ENCODE results near the gene ALG9.
"Not testable (repeated sequence)": the region's sequence is repeated elsewhere in the genome, so short reads cannot be mapped to it uniquely, and the experiment has no call there.

Gene ALG9, protein sequence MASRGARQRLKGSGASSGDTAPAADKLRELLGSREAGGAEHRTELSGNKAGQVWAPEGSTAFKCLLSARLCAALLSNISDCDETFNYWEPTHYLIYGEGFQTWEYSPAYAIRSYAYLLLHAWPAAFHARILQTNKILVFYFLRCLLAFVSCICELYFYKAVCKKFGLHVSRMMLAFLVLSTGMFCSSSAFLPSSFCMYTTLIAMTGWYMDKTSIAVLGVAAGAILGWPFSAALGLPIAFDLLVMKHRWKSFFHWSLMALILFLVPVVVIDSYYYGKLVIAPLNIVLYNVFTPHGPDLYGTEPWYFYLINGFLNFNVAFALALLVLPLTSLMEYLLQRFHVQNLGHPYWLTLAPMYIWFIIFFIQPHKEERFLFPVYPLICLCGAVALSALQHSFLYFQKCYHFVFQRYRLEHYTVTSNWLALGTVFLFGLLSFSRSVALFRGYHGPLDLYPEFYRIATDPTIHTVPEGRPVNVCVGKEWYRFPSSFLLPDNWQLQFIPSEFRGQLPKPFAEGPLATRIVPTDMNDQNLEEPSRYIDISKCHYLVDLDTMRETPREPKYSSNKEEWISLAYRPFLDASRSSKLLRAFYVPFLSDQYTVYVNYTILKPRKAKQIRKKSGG

GRCh38 chr11:111870886-111871692, at the start of gene ALG9:
Gene ALG9 (minus strand): TSS chr11:111871581. CDS start chr11:111871482, 99 bp downstream.
- peak; percentile 73 to 77 for DNase-seq (ENCODE audit: low read depth in 2 of 2)

- no peak for DNase-seq (ENCODE audit: low read depth in 2 of 2)
Measured at GRCh38 chr11:111920908-111921307, 49.5 kb upstream of the ALG9 start.

DNA sequence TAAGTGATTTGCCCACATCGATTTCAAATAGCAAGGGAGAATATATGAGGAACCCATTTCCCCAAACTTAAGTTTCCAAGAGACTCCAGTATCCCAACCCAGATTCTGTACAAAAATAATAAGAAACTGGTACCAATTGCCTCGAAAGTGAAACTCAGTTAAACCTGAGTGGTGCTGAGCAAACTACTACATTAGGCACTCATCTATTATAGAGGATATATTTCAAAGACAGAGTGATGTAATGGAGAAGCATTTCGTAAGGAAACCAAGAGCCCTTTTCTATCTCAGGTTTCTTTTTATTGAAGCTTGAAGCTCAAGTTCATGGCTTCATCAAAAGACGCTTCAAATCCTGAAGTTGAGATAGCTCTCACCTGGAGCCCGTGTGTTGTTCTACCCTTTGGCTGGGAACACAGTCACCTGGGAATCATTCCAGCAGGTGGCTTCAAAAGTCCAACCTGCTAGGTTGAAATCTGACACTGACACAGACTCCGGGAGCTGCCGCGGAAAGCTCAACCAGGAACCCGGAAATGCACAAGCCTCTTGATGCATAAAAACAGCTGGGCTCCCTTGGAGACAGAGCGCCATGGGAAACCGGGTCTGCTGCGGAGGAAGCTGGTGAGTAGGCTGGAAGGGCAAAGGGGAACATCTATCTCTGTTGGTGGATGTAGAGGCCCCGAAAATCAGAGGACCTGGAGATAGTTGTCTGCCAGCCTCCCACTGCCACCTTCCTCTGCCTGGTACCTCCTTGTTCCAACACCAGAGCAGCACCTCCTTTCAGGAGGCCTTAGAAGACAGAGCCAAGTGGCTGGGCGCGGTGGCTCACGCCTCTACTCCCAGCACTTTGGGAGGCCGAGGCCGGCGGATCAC, 47.2 kb upstream of the ALG9 start, which contains the start of gene C11orf52:
C11orf52 (plus strand) TSS at position 524 of the 867 bp plus-strand sequence; CDS start at position 584, 60 bp downstream.
- no peak for DNase-seq (ENCODE audit: low read depth in 2 of 2)

DNA sequence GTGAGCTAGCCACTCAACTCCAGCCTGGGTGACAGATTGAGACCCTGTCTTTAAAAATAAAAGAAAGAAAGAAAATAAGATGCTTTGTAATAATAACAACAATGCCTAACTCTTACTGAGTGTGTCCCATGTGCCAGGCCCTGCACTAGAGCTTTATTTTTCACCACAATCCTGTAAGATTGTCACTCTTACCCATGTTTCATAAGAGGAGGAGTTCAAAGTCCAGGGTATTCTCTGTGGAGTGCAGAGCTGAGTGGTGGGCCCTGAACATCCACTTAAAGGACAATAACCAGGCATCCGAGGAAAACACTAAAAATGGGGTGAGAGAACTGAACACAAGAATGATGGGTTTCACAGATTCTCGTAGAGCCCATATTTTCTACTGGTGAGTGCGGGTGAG, 46.4 kb upstream of the ALG9 start:
- DNase-seq (ENCODE audit: low read depth in 2 of 2), result no peak

DNA sequence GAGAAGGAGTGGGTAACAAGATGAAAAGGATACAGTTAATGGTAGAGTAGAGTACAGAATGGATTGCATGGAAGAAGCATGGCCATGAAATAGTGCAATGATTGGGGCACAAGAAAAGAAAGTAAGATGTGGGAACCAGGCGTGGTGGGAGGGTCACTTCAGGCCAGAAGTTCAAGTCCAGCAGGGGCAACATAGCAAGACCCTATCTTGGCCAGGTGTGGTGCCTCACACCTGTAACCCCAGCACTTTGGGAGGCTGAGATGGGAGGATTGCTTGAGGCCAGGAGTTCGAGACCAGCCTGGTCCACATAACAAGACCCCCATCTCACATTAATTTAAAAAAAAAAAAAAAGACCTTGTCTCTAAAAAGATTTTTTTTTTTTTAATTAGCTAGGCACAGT, 45.9 kb upstream of the ALG9 start:
- no peak for DNase-seq (ENCODE audit: low read depth in 2 of 2)

DNA sequence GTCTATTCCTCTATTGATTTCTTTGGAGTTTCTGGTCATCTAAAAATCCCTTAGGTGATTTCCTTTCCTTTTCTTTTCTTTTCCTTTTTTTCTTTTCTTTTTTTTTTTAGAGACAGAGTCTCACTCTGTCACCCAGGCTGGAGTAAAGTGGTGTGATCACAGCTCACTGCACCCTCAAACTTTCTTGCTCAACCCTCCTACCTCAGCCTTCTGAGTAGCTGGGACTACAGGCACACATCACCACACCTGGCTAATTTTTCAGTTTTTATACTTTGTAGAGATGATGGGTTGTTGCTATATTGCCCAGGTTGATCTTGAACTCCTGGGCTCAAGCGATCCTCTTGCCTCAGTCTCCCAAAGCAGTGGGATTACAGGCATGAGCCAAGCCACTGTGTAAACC, 45.4 kb upstream of the ALG9 start:
- no peak for DNase-seq (ENCODE audit: low read depth in 2 of 2)

- no peak for DNase-seq (ENCODE audit: low read depth in 2 of 2)
Measured at GRCh38 chr11:111913997-111914396, 42.6 kb upstream of the ALG9 start.

DNA sequence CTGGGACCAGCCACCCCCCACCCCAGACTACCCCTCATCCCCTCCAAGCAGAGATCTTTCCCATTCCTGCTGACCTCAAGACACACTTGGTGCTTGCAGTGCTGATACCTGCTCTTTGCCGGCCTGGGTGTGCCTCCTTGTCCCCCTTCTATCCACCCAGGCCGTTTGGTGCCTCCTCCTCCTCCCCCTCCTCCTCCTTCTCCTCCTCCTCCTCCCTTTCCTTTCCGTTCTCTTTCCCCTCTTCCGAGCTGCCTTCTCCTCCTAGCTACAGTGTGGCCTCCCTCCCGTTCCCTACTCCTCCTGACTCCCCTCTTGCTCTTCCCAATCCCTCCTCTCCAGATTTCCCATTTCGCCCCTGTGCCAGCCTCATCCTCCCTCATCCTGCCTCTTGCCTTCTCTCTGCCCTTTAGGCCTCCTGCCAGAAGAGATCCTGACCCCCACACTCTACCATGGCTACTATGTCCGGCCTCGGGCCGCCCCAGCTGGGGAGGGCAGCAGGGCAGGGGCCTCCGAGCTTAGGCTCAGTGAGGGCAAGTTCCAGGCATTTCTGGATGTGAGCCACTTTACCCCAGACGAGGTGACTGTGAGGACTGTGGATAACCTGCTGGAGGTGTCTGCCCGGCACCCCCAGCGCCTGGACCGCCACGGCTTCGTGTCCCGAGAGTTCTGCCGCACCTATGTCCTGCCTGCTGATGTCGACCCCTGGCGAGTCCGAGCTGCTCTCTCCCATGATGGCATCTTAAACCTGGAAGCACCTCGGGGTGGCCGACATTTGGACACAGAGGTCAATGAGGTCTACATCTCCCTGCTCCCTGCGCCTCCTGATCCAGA, 41.9 kb upstream of the ALG9 start:
- no peak for DNase-seq (ENCODE audit: low read depth in 2 of 2)

GRCh38 chr11:111912535-111912934, 41.2 kb upstream of the ALG9 start, which contains the start of gene HSPB2:
Gene HSPB2 (plus strand): TSS chr11:111912734. CDS start chr11:111912830, 96 bp downstream.
- DNase-seq (ENCODE audit: low read depth in 2 of 2), result no peak

DNA sequence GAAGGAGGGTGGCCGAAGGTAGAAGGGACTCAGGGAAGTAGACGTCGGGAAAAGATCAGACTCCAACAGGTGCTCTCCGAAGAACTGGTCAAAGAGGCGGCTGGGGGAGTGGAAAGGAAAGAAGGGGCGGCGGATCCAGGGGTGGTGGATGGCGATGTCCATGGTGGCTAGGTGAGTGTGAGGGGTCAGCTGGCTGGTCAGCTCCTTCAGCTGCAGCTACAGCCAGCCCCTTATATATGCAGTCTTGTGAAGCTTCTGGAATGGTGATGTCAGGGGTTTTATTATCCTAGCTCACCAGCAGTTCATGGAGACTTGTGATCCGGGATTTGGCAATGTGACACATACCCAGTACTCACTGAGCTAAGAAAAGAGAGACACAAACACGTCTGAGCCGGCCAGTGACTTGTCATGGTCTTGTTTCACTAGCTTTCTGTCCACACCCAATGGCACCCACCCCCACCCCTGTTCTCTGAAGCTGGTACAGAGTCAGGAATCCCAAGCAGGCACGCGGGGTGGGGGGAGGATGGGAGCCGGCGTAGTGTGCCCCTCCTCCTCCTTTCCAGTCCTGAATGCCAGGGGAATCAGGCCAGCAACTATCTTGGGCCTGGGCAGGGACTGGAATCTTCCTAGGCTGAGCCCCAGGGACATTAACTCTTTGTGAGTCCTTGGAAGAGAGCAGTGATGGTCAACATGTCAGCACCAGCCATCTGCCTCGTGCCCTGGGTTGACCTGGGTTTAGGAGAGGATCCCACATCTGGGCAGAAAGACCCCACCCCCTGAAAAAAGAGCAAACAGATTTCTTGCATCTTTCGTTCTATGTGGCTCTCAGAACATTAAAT, 40.4 kb upstream of the ALG9 start, which contains the start of gene CRYAB:
CRYAB (minus strand) TSS at position 208 of the 839 bp plus-strand sequence; CDS start at position 162, 46 bp downstream.
- DNase-seq (ENCODE audit: low read depth in 2 of 2), result no peak

- DNase-seq (ENCODE audit: low read depth in 2 of 2), result no peak
Measured at GRCh38 chr11:111910676-111911562, 39.5 kb upstream of the ALG9 start.

DNA sequence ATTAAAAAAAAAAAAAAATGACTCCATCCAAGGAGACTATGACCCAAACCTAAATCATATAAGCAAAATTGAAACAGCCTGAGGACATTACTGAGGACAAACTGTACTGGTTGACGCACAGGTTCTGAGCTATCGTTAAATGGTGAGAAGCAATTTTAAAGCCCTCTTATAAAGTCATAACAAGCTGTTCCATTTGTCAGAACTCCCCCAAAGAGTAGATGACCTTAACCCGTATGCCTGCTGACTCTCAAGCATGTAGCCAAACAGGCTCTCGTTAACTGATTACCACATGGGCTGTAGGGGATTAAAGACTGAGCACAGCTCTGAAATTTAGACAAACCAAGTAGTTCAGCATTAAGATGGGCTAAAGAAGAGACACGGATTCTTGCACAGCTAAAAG, 38.0 kb upstream of the ALG9 start:
- no peak for DNase-seq (ENCODE audit: low read depth in 2 of 2)

GRCh38 chr11:111908639-111909305, 37.4 kb upstream of the ALG9 start:
- DNase-seq (ENCODE audit: low read depth in 2 of 2), result no peak

- DNase-seq (ENCODE audit: low read depth in 2 of 2), result no peak
Measured at GRCh38 chr11:111906680-111907079, 35.3 kb upstream of the ALG9 start.

DNA sequence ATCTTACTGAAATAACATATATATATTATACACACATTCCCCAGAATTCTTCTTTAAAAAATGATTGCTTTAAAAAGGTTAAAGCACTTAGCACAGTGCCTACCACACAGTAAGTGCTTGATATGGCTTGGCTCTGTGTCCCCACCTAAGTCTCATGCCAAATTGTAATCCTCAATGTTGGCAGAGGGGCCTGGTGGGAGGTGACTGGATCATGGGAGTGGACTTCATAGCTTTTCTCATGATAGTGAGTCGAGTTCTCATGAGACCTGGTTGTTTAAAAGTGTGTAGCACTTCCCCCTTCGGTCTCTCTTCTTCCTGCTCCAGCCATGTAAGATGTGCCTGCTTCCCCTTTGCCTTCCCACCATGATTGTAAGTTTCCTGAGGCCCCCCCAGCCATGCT, 34.0 kb upstream of the ALG9 start:
- DNase-seq (ENCODE audit: low read depth in 2 of 2), result no peak

- no peak for DNase-seq (ENCODE audit: low read depth in 2 of 2)
Measured at GRCh38 chr11:111886844-111887243, 15.5 kb upstream of the ALG9 start.

GRCh38 chr11:111886032-111886431, 14.7 kb upstream of the ALG9 start:
- DNase-seq (ENCODE audit: low read depth in 2 of 2), result no peak

- not testable (repeated sequence) for DNase-seq (ENCODE audit: low read depth in 2 of 2)
Measured at GRCh38 chr11:111885053-111885452, 13.7 kb upstream of the ALG9 start.

Data from activated CD8-positive, alpha-beta memory T cell treated with anti-CD3 and anti-CD28 coated beads for 4 hours (primary cell).